HFFc6 (cell line): ENCODE data around the gene AGPAT3. TPM values are rescaled to one million over a fixed set of nuclear protein-coding genes. Genes with fewer than 3 reads are reported as not detected.

Experiments
- DNase-seq: peaks from one replicate; pipeline ENCODE4 v3.0.0-alpha.2; 2018
- H3K27ac Mint-ChIP-seq: 2 replicates; pipeline ENCODE4 v1.8.0; 2020; ENCODE audit warnings: mild to moderate bottlenecking, mixed read lengths
- H3K27me3 Mint-ChIP-seq: 2 replicates; pipeline ENCODE4 v1.8.0; 2021; ENCODE audit warnings: mild to moderate bottlenecking, moderate library complexity, mixed read lengths; ENCODE audit not compliant: insufficient read depth
- H3K36me3 Mint-ChIP-seq: 2 replicates; pipeline ENCODE4 v1.8.0; 2021; ENCODE audit warnings: low read depth, mixed read lengths
- H3K4me1 Mint-ChIP-seq: 2 replicates; pipeline ENCODE4 v1.8.0; 2020; ENCODE audit warnings: low read depth, mixed read lengths
- H3K4me3 Mint-ChIP-seq: 2 replicates; pipeline ENCODE4 v1.8.0; 2020; ENCODE audit warnings: mild to moderate bottlenecking, moderate library complexity, mixed read lengths
- H3K9me3 Mint-ChIP-seq: 2 replicates; pipeline ENCODE4 v1.8.0; 2020; ENCODE audit warnings: mild to moderate bottlenecking, mixed read lengths
- total RNA-seq, 6 experiments: library from RNA; stranded (reverse); fragmentation: NEBNext Ultra II Directional; extraction: Animal tissue kit (Norgen Biotek cat#: 25700); gene quantifications; 2 replicates in 1 of 6; 3 replicates in 5 of 6; pipeline ENCODE4 v1.2.3, GENCODE V29; 2021
- TF ChIP-seq, protein P1 (sequence below): fragments of 200-600 bp; sonication (generic); IDR thresholded peaks from 2 replicates; pipeline ENCODE4 v1.5.0; 2021; ENCODE audit warnings: antibody characterized with exemption, mild to moderate bottlenecking

The AGPAT3 gene
- total RNA-seq, 6 experiments from 2014 or later, result 94.6 to 114 (median 97.8) TPM

DNA sequence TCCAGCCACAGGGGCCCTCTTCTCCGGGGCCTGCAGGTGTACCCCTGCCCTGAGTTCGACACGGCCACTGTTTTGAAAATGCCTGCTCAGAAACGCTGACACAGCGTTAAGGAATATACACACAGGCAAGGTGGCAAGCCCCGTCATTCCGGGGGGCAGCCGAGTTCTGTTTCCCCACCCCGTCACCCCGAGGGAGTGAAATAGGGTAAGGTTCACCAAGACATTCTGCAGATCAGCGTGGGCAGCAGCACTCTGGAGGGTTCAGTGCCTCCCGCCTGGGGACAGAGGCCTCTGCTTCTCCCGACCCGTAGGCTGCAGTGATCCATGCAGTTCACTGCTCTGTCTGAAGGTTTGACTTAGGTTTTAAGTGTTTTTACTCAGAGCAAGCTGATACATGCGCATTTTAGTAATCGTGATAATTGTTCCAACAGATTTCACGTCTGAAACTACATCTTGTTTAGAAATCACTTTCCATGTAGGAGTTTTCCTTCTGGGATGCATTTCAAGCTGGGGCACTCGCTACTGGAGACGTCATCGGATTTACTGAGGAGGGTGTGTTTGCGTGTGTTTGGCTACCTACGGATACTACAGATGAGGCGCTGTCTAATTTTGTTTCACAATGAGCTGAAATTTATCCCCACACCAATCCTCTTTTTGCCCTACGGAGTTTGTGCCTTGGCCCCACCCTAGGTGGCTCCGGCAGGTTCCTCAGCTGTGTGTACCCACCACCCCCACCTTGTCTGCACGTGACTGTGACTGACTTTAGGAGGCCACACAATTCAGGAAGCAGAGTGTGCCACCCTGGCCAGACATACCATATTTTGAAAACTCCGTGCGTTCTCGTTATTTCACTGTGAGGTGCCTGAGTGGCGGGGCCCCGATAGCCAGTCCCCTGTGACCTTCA, 63.5 kb downstream of the AGPAT3 start:
- Mint-ChIP-seq H3K9me3 (no peaks in the 10 kb centered on the region), H3K27me3 (peaks cover 3% of the 10 kb centered on the region; the same call in 1 of the 2 replicates), H3K27ac (no peak overlapping the region), H3K4me3 (no peak overlapping the region), H3K36me3 (peaks cover 11% of the 10 kb centered on the region), H3K4me1 (peaks cover 3% of the 10 kb centered on the region)
- TF ChIP-seq, protein P1, sequence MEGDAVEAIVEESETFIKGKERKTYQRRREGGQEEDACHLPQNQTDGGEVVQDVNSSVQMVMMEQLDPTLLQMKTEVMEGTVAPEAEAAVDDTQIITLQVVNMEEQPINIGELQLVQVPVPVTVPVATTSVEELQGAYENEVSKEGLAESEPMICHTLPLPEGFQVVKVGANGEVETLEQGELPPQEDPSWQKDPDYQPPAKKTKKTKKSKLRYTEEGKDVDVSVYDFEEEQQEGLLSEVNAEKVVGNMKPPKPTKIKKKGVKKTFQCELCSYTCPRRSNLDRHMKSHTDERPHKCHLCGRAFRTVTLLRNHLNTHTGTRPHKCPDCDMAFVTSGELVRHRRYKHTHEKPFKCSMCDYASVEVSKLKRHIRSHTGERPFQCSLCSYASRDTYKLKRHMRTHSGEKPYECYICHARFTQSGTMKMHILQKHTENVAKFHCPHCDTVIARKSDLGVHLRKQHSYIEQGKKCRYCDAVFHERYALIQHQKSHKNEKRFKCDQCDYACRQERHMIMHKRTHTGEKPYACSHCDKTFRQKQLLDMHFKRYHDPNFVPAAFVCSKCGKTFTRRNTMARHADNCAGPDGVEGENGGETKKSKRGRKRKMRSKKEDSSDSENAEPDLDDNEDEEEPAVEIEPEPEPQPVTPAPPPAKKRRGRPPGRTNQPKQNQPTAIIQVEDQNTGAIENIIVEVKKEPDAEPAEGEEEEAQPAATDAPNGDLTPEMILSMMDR, result no peak
- no peak for DNase-seq

DNA sequence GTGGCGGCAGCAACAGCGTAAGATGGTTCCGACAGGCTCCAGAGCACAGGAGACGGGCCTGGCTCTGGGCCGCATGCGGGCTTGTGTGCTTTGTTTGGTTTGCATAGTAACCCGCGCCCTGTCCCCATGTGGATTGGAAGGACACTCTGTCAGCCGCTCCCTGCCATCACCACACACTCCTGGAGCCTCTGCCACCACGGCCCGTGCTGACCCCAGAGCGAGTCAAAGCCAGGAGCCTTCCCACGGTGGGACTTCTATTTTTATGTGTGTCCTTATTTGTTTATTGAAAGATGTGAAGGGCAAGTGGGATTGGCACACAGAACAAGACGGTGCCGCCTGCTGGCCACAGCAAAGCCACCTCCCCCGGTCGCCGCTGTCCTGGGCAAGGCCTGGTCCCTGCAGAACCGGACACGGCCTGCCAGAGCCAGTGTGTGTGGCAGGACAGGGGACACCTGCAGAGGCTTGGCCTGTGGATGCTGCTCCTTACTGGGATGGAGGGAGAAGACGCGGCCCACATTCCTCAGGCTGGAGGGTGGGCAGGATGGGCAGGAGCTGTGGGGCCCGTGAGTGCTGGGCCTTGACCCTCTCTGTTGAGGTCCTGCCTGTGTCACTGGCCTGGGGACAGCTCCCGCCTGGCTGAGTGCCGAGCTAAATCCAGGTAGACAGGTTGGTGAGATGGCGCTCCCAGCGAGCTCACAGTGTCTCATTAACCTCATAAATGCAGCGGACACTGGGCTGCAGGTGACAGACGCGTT, 64.4 kb downstream of the AGPAT3 start:
- Mint-ChIP-seq H3K4me1 (no peaks in the 10 kb centered on the region), H3K4me3 (no peak overlapping the region), H3K9me3 (no peaks in the 10 kb centered on the region), H3K27me3 (peaks cover 3% of the 10 kb centered on the region; the same call in 1 of the 2 replicates), H3K36me3 (peaks cover 11% of the 10 kb centered on the region), H3K27ac (no peak overlapping the region)
- no peak for DNase-seq
- TF ChIP-seq, protein P1, result no peak

DNA sequence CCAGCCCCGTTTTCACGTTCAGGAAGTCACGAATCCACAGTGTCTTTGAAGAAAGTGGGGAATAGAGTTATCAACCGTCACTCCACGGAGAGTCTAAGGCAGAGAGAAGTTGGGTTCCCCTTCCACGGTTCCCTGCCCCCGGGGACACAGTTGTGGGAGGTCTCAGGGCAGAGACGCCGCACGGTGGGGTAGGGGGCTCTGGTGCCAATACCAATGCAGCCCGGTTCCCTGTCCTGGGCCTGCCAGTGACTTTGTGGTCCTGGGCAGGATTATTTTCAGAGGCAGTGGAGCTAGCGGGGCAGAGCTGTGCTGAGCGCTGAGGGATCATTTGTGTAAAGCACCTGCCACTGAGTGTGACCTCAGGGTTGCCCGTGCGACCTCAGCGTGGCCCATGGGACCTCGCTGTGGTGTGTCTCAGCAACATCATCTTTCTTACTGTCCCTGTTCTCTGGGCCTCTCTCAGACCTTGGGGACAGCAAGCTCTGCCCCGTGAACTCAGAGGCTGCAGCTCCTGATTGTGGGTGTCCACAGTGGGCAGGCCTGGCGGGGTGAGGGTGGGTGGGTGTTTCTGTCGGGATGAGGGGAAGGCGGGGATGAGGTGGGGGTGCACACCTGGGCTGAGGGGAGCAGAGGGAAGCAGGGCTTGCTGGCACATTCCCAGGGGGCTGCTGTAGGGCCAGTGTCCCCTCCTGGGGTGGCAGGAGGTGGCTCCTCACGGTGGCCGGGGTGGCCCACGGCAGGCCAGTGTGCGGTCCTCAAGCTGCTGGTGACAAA, 65.2 kb downstream of the AGPAT3 start:
- Mint-ChIP-seq H3K4me3 (no peak overlapping the region), H3K27ac (no peak overlapping the region), H3K36me3 (peaks cover 11% of the 10 kb centered on the region), H3K27me3 (peaks cover 3% of the 10 kb centered on the region; the same call in 1 of the 2 replicates), H3K9me3 (no peaks in the 10 kb centered on the region), H3K4me1 (no peaks in the 10 kb centered on the region)
- no peak for DNase-seq
- TF ChIP-seq, protein P1, result no peak

DNA sequence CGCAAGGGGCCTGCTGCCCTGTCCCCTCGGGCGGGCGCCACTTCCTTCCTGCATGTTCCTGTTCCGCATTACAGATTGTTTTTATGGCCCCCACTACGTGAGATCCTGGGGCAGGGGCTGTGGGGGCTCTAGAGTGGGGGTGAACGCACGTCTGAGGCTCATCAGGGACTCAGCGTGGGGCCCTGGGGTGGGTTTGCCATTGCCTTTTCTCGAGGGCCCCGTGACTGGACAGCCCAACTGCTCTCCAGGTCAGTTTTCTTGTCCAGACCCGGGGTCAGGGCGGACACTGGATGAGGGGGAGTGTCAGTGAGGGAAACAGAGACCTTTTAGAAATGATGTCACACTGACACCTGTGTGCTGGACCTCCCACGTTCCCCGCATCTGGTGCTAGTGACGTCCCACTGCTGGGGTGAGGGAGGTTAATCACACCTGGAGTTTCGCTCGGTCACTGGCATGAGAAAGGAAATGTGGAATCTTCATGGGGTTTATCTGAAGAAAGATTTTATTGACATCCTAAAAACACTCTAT, 65.9 kb downstream of the AGPAT3 start:
- Mint-ChIP-seq H3K36me3 (peaks cover 11% of the 10 kb centered on the region), H3K27me3 (peaks cover 3% of the 10 kb centered on the region; the same call in 1 of the 2 replicates), H3K27ac (no peak overlapping the region), H3K4me3 (no peak overlapping the region), H3K4me1 (no peaks in the 10 kb centered on the region), H3K9me3 (no peaks in the 10 kb centered on the region)
- DNase-seq, result no peak
- TF ChIP-seq, protein P1, result no peak

DNA sequence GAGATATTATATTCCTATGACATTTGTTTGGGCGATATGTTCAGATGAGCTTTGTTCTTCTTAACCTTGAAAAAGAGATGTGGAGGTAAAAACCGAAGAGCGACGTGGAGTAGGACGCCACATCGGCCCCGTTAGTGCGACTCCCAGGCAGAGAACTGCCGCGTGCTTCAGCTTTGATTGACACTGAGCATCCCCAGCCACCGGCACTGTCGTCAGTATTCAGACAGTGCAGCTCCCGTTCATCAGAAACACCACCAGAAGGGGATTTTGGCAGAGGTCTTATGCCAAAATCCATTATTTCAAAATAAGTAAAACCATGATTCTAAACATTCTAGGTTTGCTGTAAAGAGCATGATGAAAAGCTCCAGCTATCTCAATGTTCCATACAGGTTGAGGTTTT, 66.5 kb downstream of the AGPAT3 start:
- Mint-ChIP-seq H3K9me3 (no peaks in the 10 kb centered on the region), H3K4me3 (no peak overlapping the region), H3K27ac (no peak overlapping the region), H3K27me3 (peaks cover 3% of the 10 kb centered on the region; the same call in 1 of the 2 replicates), H3K36me3 (peaks cover 11% of the 10 kb centered on the region), H3K4me1 (no peaks in the 10 kb centered on the region)
- TF ChIP-seq, protein P1, result no peak
- no peak for DNase-seq
